Vagina (tissue), 2 donors: ENCODE results near the gene NRXN3. TPM values are rescaled to one million over a fixed set of nuclear protein-coding genes. Genes with fewer than 3 reads are reported as not detected.

ENCODE experiments used
- DNase-seq, 2 donors: peaks; one replicate each; pipeline ENCODE4 v3.0.0-alpha.2; 2017; ENCODE audit errors: extremely low spot score in 2 of 2
- H3K27ac ChIP-seq: fragments of 200-600 bp; sonication (generic); one replicate; pipeline ENCODE4 v1.5.1; 2019
- H3K27me3 ChIP-seq: fragments of 200-600 bp; sonication (generic); one replicate; pipeline ENCODE4 v1.5.1; 2019
- H3K36me3 ChIP-seq, 2 donors: fragments of 200-600 bp; sonication (generic); one replicate each; pipeline ENCODE4 v1.5.1; 2017 to 2019
- H3K4me1 ChIP-seq: fragments of 200-600 bp; sonication (generic); one replicate; pipeline ENCODE4 v1.5.1; 2019
- H3K4me3 ChIP-seq, 2 donors: fragments of 200-600 bp; sonication (generic); 1 replicate in 1 of 2; 2 replicates in 1 of 2; pipeline ENCODE4 v1.5.1; 2016 to 2019
- H3K9me3 ChIP-seq: fragments of 200-600 bp; sonication (generic); one replicate; pipeline ENCODE4 v1.5.1; 2019
- CTCF ChIP-seq, 3 experiments: fragments of 450-650 bp in 2 of 3; fragments of 200-600 bp in 1 of 3; sonication (generic) in 1 of 3; IDR thresholded peaks; one replicate each; pipeline ENCODE4 v1.5.1; 2017 to 2019; ENCODE audit warnings: antibody characterized with exemption in 3 of 3, mild to moderate bottlenecking in 2 of 3, moderate library complexity in 2 of 3
- POLR2A ChIP-seq, 2 donors: fragments of 450-650 bp; IDR thresholded peaks; one replicate each; pipeline ENCODE4 v1.6.1; 2017; ENCODE audit warnings: antibody characterized with exemption in 2 of 2, mild to moderate bottlenecking in 2 of 2, moderate library complexity in 2 of 2
- POLR2AphosphoS5 ChIP-seq, 2 donors: sonication (generic); formaldehyde crosslinking; IDR thresholded peaks; one replicate each; pipeline ENCODE4 v1.9.0; 2017; ENCODE audit warnings: antibody characterized with exemption in 2 of 2, mild to moderate bottlenecking in 2 of 2, low read depth in 1 of 2; ENCODE audit not compliant: insufficient read depth in 1 of 2
- intact Hi-C: fragments of 100-400 bp; cut with DNase I; formaldehyde crosslinking; loops from one replicate; pipeline ENCODE4 v1.15.1; 2023
- total RNA-seq: library from RNA; depleted of rRNA; stranded (reverse); fragments of >200 nt; gene quantifications from one replicate; pipeline ENCODE4 v1.2.3, GENCODE V29; 2016

Gene NRXN3
- total RNA-seq, 1 donor from 2014 or later, result 4.7 TPM

- no peak overlapping the region for H3K4me3 ChIP-seq
- H3K4me1 ChIP-seq, result no peaks in the 10 kb centered on the region
- peak in 1 of 2 donors; percentile 65 for DNase-seq
- no peak overlapping the region for H3K27ac ChIP-seq
- no peaks in the 10 kb centered on the region for H3K27me3 ChIP-seq
- TF ChIP-seq POLR2AphosphoS5 (IDR thresholded peaks at IDR 0.05; ENCODE audit: insufficient read depth in 1 of 2, low read depth in 1 of 2) (no peak), POLR2A (IDR thresholded peaks at IDR 0.05) (no peak), CTCF (IDR thresholded peaks at IDR 0.05) (no peak)
- intact Hi-C loops, result no loop called here
- no peaks in the 10 kb centered on the region for H3K36me3 ChIP-seq
- H3K9me3 ChIP-seq, result no peaks in the 10 kb centered on the region
Measured at GRCh38 chr14:78130356-78130755, 39.8 kb upstream of the NRXN3 start.

- H3K27me3 ChIP-seq, result no peaks in the 10 kb centered on the region
- H3K9me3 ChIP-seq, result no peaks in the 10 kb centered on the region
- TF ChIP-seq CTCF (IDR thresholded peaks at IDR 0.05), result no peak
- TF ChIP-seq POLR2AphosphoS5 (IDR thresholded peaks at IDR 0.05; ENCODE audit: insufficient read depth in 1 of 2, low read depth in 1 of 2), result no peak
- no peak for TF ChIP-seq POLR2A (IDR thresholded peaks at IDR 0.05)
- H3K4me1 ChIP-seq, result no peaks in the 10 kb centered on the region
- no peak overlapping the region for H3K27ac ChIP-seq
- peak in 1 of 2 donors; percentile 11 for DNase-seq
- no peaks in the 10 kb centered on the region for H3K36me3 ChIP-seq
- no peak overlapping the region for H3K4me3 ChIP-seq
- intact Hi-C loops, result no loop called here
Measured at GRCh38 chr14:78131201-78131600, 39.0 kb upstream of the NRXN3 start.

- no peak for TF ChIP-seq POLR2A (IDR thresholded peaks at IDR 0.05)
- no peak for TF ChIP-seq CTCF (IDR thresholded peaks at IDR 0.05)
- Histone ChIP-seq H3K36me3 (no peaks in the 10 kb centered on the region), H3K4me1 (no peaks in the 10 kb centered on the region), H3K9me3 (no peaks in the 10 kb centered on the region), H3K27me3 (no peaks in the 10 kb centered on the region), H3K4me3 (no peak overlapping the region), H3K27ac (no peak overlapping the region)
- DNase-seq, result peak in 1 of 2 donors; percentile 54
- intact Hi-C loops, result no loop called here
Measured at GRCh38 chr14:78131616-78132015, 38.6 kb upstream of the NRXN3 start.

- no peaks in the 10 kb centered on the region for H3K4me1 ChIP-seq
- intact Hi-C loops, result no loop called here
- H3K36me3 ChIP-seq, result no peaks in the 10 kb centered on the region
- H3K9me3 ChIP-seq, result no peaks in the 10 kb centered on the region
- H3K27me3 ChIP-seq, result no peaks in the 10 kb centered on the region
- no peak overlapping the region for H3K27ac ChIP-seq
- no peak overlapping the region for H3K4me3 ChIP-seq
- TF ChIP-seq POLR2A (IDR thresholded peaks at IDR 0.05), result no peak
- TF ChIP-seq POLR2AphosphoS5 (IDR thresholded peaks at IDR 0.05; ENCODE audit: insufficient read depth in 1 of 2, low read depth in 1 of 2), result no peak
- no peak for TF ChIP-seq CTCF (IDR thresholded peaks at IDR 0.05)
- no peak for DNase-seq
Measured at GRCh38 chr14:78135450-78135891, 34.7 kb upstream of the NRXN3 start.

- no peak for DNase-seq
- Histone ChIP-seq H3K27ac (no peak overlapping the region), H3K36me3 (no peaks in the 10 kb centered on the region), H3K4me1 (no peaks in the 10 kb centered on the region), H3K4me3 (no peak overlapping the region), H3K9me3 (no peaks in the 10 kb centered on the region), H3K27me3 (no peaks in the 10 kb centered on the region)
- TF ChIP-seq CTCF (IDR thresholded peaks at IDR 0.05) (no peak), POLR2A (IDR thresholded peaks at IDR 0.05) (no peak), POLR2AphosphoS5 (IDR thresholded peaks at IDR 0.05; ENCODE audit: insufficient read depth in 1 of 2, low read depth in 1 of 2) (no peak)
- intact Hi-C loops, result no loop called here
Measured at GRCh38 chr14:78136695-78137094, 33.5 kb upstream of the NRXN3 start.
